IMR-90 (cell line): Measurements from ENCODE around the gene FGGY. TPM values are rescaled to one million over a fixed set of nuclear protein-coding genes. Genes with fewer than 3 reads are reported as not detected.

Experiments
- ATAC-seq: fragments of 200-7000 bp; cut with Tn5 transposase; 2 replicates; pipeline ENCODE4 v1.9.1; 2020; ENCODE audit warnings: low read depth, mild to moderate bottlenecking, moderate library complexity
- BruUV-seq: library from RNA; stranded (reverse); fragments of 400-500 nt; replicated peaks from 2 replicates; lab custom pipeline; 2021; lab: Mats Ljungman, UMichigan
- CTCF ChIA-PET: fragments of 300-600 bp; formaldehyde crosslinking; extraction: SDS; loops from one replicate; lab custom pipeline; 2021; ENCODE audit warnings: antibody characterized with exemption; lab: Yijun Ruan, JAX
- POLR2A ChIA-PET: fragments of 300-600 bp; sonication (Branson Sonifier 250); formaldehyde crosslinking; loops from one replicate; lab custom pipeline; 2022; ENCODE audit warnings: antibody characterized with exemption; ENCODE audit not compliant: unreplicated experiment; lab: Charles Lee
- DNase-seq: peaks from one replicate; pipeline ENCODE4 v3.0.0; 2013
- H2AFZ ChIP-seq: replicated peaks from 2 replicates; pipeline ENCODE3; 2013; ENCODE audit warnings: low read length, mild to moderate bottlenecking; ENCODE audit not compliant: poor library complexity
- H2AK5ac ChIP-seq: 2 replicates; pipeline ENCODE4 v1.6.1; 2013; ENCODE audit warnings: low read depth, low read length, inconsistent platforms
- H2AK9ac ChIP-seq: replicated peaks from 2 replicates; pipeline ENCODE3; 2013; ENCODE audit warnings: mild to moderate bottlenecking, low read depth, low read length, moderate library complexity; ENCODE audit not compliant: poor library complexity
- H2BK120ac ChIP-seq: 2 replicates; pipeline ENCODE4 v1.6.1; 2013; ENCODE audit warnings: low read depth, low read length, inconsistent platforms
- H2BK15ac ChIP-seq: 3 replicates; pipeline ENCODE4 v1.6.1; 2013; ENCODE audit warnings: low read depth, low read length, inconsistent platforms
- H2BK20ac ChIP-seq: 2 replicates; pipeline ENCODE4 v1.6.1; 2013; ENCODE audit warnings: low read depth, mild to moderate bottlenecking, inconsistent platforms, low read length, moderate library complexity
- H2BK5ac ChIP-seq: 2 replicates; pipeline ENCODE4 v1.6.1; 2013; ENCODE audit warnings: mild to moderate bottlenecking, low read depth, low read length, inconsistent platforms; ENCODE audit not compliant: poor library complexity, severe bottlenecking
- H3K14ac ChIP-seq: replicated peaks from 2 replicates; pipeline ENCODE4 v1.6.1; 2013; ENCODE audit warnings: low read depth, low read length, inconsistent platforms
- H3K18ac ChIP-seq: 2 replicates; pipeline ENCODE4 v1.6.1; 2013; ENCODE audit warnings: low read depth, low read length, control low read depth
- H3K23ac ChIP-seq: 2 replicates; pipeline ENCODE4 v1.6.1; 2013; ENCODE audit warnings: low read depth, low read length, inconsistent platforms
- H3K27ac ChIP-seq: 2 replicates; pipeline ENCODE4 v1.5.1; 2013; ENCODE audit warnings: mild to moderate bottlenecking, control low read depth, low read length; ENCODE audit not compliant: insufficient read depth
- H3K27me3 ChIP-seq: 2 replicates; pipeline ENCODE4 v1.6.1; 2013; ENCODE audit warnings: low read length; ENCODE audit not compliant: control insufficient read depth, insufficient read depth
- H3K36me3 ChIP-seq: 2 replicates; pipeline ENCODE4 v1.6.1; 2013; ENCODE audit warnings: low read length, mixed read lengths; ENCODE audit not compliant: control insufficient read depth, insufficient read depth
- H3K4ac ChIP-seq: 2 replicates; pipeline ENCODE4 v1.6.1; 2013; ENCODE audit warnings: low read depth, low read length, inconsistent platforms
- H3K4me1 ChIP-seq: 2 replicates; pipeline ENCODE4 v1.6.1; 2013; ENCODE audit warnings: low read length, mixed read lengths; ENCODE audit not compliant: control insufficient read depth, insufficient read depth
- H3K4me2 ChIP-seq: 2 replicates; pipeline ENCODE4 v1.6.1; 2013; ENCODE audit warnings: low read depth, mild to moderate bottlenecking, control low read depth, low read length, moderate library complexity
- H3K4me3 ChIP-seq: 2 replicates; pipeline ENCODE4 v1.5.1; 2013; ENCODE audit warnings: low read depth, mild to moderate bottlenecking, control low read depth, low read length, moderate library complexity; ENCODE audit not compliant: insufficient read depth
- H3K56ac ChIP-seq: 2 replicates; pipeline ENCODE4 v1.6.1; 2013; ENCODE audit warnings: low read length, inconsistent platforms; ENCODE audit not compliant: insufficient read depth; ENCODE audit errors: extremely low read depth
- H3K79me1 ChIP-seq, 2 experiments: 2 replicates each; pipeline ENCODE4 v1.6.1; 2013; ENCODE audit warnings: low read length in 2 of 2, inconsistent platforms in 1 of 2, low read depth in 1 of 2
- H3K9ac ChIP-seq: 2 replicates; pipeline ENCODE4 v1.6.1; 2013; ENCODE audit warnings: low read depth, low read length, control low read depth
- H3K9me1 ChIP-seq: 2 replicates; pipeline ENCODE4 v1.6.1; 2013; ENCODE audit warnings: low read length, inconsistent platforms; ENCODE audit not compliant: insufficient read depth
- H3K9me3 ChIP-seq: 2 replicates; pipeline ENCODE4 v1.6.1; 2013; ENCODE audit warnings: low read length; ENCODE audit not compliant: control insufficient read depth, insufficient read depth
- H4K20me1 ChIP-seq: 2 replicates; pipeline ENCODE4 v1.6.1; 2013; ENCODE audit warnings: low read length, inconsistent platforms; ENCODE audit not compliant: insufficient read depth
- H4K5ac ChIP-seq: 2 replicates; pipeline ENCODE4 v1.6.1; 2013; ENCODE audit warnings: mild to moderate bottlenecking, low read depth, low read length, control low read depth
- H4K8ac ChIP-seq, 2 experiments: 2 replicates each; pipeline ENCODE4 v1.6.1; 2013; ENCODE audit warnings: low read depth in 2 of 2, low read length in 2 of 2, control low read depth in 1 of 2, inconsistent platforms in 1 of 2
- H4K91ac ChIP-seq: 2 replicates; pipeline ENCODE4 v1.6.1; 2013; ENCODE audit warnings: low read depth, low read length, inconsistent platforms; ENCODE audit not compliant: insufficient read depth
- BHLHE40 ChIP-seq: fragments of 150-350 bp; IDR thresholded peaks from 2 replicates; pipeline ENCODE4 v1.6.1; 2016; ENCODE audit warnings: mild to moderate bottlenecking, low read depth, low read length
- MAFK ChIP-seq: IDR thresholded peaks from 2 replicates; pipeline ENCODE4 v1.6.1; 2012; ENCODE audit warnings: low read depth, low read length, improper control_type of control experiment
- WGBS, 2 experiments: methylation state at CpG; one replicate each; pipeline versions ENCODE4 v1.1.5 to v1.1.7; 2013; ENCODE audit warnings: missing lambda C conversion rate in 2 of 2; ENCODE audit not compliant: insufficient read length in 1 of 2; ENCODE audit errors: extremely low coverage in 2 of 2; 5-methylcytosine and 5-hydroxymethylcytosine counted together
- dilution Hi-C: fragments of 300-500 bp; cut with HindIII; formaldehyde crosslinking; loops from one replicate; pipeline ENCODE4 v1.14.3; 2018; ENCODE audit warnings: low sequenced_read_pairs; ENCODE audit not compliant: unreplicated experiment
- in situ Hi-C: fragments of 300-500 bp; cut with MboI; formaldehyde crosslinking; loops from 3 replicates; pipeline ENCODE4 v1.14.3; 2019; ENCODE audit warnings: low sequenced_read_pairs, inconsistent platforms, mixed read lengths
- intact Hi-C: fragments of 100-400 bp; cut with micrococcal nuclease; formaldehyde crosslinking; loops from 2 replicates; pipeline ENCODE4 v1.10.0; 2022
- polyA plus RNA-seq, 3 experiments: library from polyadenylated mRNA; depleted of rRNA; stranded (reverse); fragments of >200 nt; gene quantifications; 2 replicates each; pipeline ENCODE4 v1.2.3, GENCODE V29; 2012; ENCODE audit warnings: low replicate concordance in 1 of 3
- total RNA-seq: library from RNA; depleted of rRNA; stranded (reverse); fragments of >200 nt; gene quantifications from 2 replicates; pipeline ENCODE4 v1.2.3, GENCODE V29; 2012

The FGGY gene
- total and polyA plus RNA-seq, 2 of the 4 experiments (the other 2 are of a cell fraction) = 5.6 to 14.0 TPM

GRCh38 chr1:59498640-59499039 is 201.7 kb downstream of the FGGY start:
- H2BK15ac ChIP-seq = no peak overlapping the region
- no peaks in the 10 kb centered on the region for H3K9me3 ChIP-seq
- no peak overlapping the region for H2AFZ ChIP-seq
- no peak overlapping the region for H2BK5ac ChIP-seq
- dilution Hi-C loops (no loop called here), intact Hi-C loops (no loop called here), in situ Hi-C loops (no loop called here)
- H3K4me2 ChIP-seq = no peak overlapping the region
- H3K56ac ChIP-seq = no peak overlapping the region
- H3K4ac ChIP-seq = no peak overlapping the region
- ChIA-PET CTCF (no interaction called here), POLR2A (no interaction called here)
- no peak overlapping the region for H4K91ac ChIP-seq
- no peak overlapping the region for H4K8ac ChIP-seq
- no peak overlapping the region for H3K27ac ChIP-seq
- no peak overlapping the region for H4K5ac ChIP-seq
- H3K14ac ChIP-seq = no peak overlapping the region
- no CpG with 5 or more reads among the region's 4 CpGs for WGBS, 2 experiments
- no peak overlapping the region for H2AK9ac ChIP-seq
- TF ChIP-seq BHLHE40 = no peak
- peak; percentile 76 for TF ChIP-seq MAFK
- H3K27me3 ChIP-seq = no peaks in the 10 kb centered on the region
- H2BK20ac ChIP-seq = no peak overlapping the region
- no peak overlapping the region for H3K23ac ChIP-seq
- no TSS peak for BruUV-seq
- H2BK120ac ChIP-seq = no peak overlapping the region
- no peak overlapping the region; the same call in 1 of the 2 replicates for H2AK5ac ChIP-seq
- no peaks in the 10 kb centered on the region for H3K4me1 ChIP-seq
- no peaks in the 10 kb centered on the region for H3K79me1 ChIP-seq
- H3K4me3 ChIP-seq = no peak overlapping the region
- no peak overlapping the region for H3K9ac ChIP-seq
- DNase-seq (no peak), ATAC-seq (no peak)
- no peaks in the 10 kb centered on the region for H3K36me3 ChIP-seq
- no peaks in the 10 kb centered on the region for H3K9me1 ChIP-seq
- H3K18ac ChIP-seq = no peak overlapping the region
- no peaks in the 10 kb centered on the region for H4K20me1 ChIP-seq
